GM12801 (cell line): ENCODE data around the gene BCHE.

Source experiments
- CTCF ChIP-seq: IDR thresholded peaks from one replicate; pipeline ENCODE4 v1.5.1; 2011; ENCODE audit warnings: control low read depth; ENCODE audit not compliant: insufficient read length; ENCODE audit errors: extremely low read depth

The BCHE gene

GRCh38 chr3:165770781-165771180 is 66.4 kb downstream of the BCHE start:
- no peak for TF ChIP-seq CTCF

GRCh38 chr3:165768680-165769079 is 68.5 kb downstream of the BCHE start:
- TF ChIP-seq CTCF, result no peak

- no peak for TF ChIP-seq CTCF
These were observed 78.2 kb downstream of the BCHE start for GRCh38 chr3:165759041-165759440.

GRCh38 chr3:165755571-165755970 is 81.7 kb downstream of the BCHE start:
- TF ChIP-seq CTCF, result no peak

- no peak for TF ChIP-seq CTCF
These were observed 82.8 kb downstream of the BCHE start for GRCh38 chr3:165754219-165755007.

- no peak for TF ChIP-seq CTCF
These were observed 83.7 kb downstream of the BCHE start for GRCh38 chr3:165753560-165753959.

- no peak for TF ChIP-seq CTCF
These were observed 85.6 kb downstream of the BCHE start for GRCh38 chr3:165751637-165752036.
